Activated CD4-positive, alpha-beta T cell treated with anti-CD3 and anti-CD28 coated beads, Interleukin-2, amount 10 ng/mL, durations not matched to agents 7 days and 5 days (primary cell): Measurements from ENCODE around the gene IL16. TPM values are rescaled to one million over a fixed set of nuclear protein-coding genes. Genes with fewer than 3 reads are reported as not detected.

Experiments used
- CTCF ChIA-PET: fragments of 350-600 bp; sonication (Branson Sonifier 250); formaldehyde crosslinking; loops from one replicate; lab custom pipeline; 2021; ENCODE audit warnings: antibody characterized with exemption; lab: Charles Lee
- POLR2A ChIA-PET: fragments of 350-600 bp; sonication (Branson Sonifier 250); formaldehyde crosslinking; loops from one replicate; lab custom pipeline; 2021; ENCODE audit warnings: antibody characterized with exemption; lab: Charles Lee
- DNase-seq: peaks from one replicate; pipeline ENCODE4 v3.0.0-alpha.2; 2020
- H3K27ac Mint-ChIP-seq: one replicate; pipeline ENCODE4 v1.8.0; 2021; ENCODE audit warnings: mild to moderate bottlenecking, moderate library complexity, mixed read lengths
- H3K27me3 Mint-ChIP-seq: one replicate; pipeline ENCODE4 v1.8.0; 2021; ENCODE audit warnings: mixed read lengths
- H3K36me3 Mint-ChIP-seq: one replicate; pipeline ENCODE4 v1.8.0; 2021; ENCODE audit warnings: low read depth, mixed read lengths
- H3K4me1 Mint-ChIP-seq: one replicate; pipeline ENCODE4 v1.8.0; 2021; ENCODE audit warnings: mixed read lengths
- H3K4me3 Mint-ChIP-seq: one replicate; pipeline ENCODE4 v1.8.0; 2021; ENCODE audit warnings: mild to moderate bottlenecking, moderate library complexity, mixed read lengths
- H3K9me3 Mint-ChIP-seq: one replicate; pipeline ENCODE4 v1.8.0; 2021; ENCODE audit warnings: mixed read lengths
- total RNA-seq, 2 experiments: library from RNA; stranded (reverse); gene quantifications; one replicate each; pipeline ENCODE4 v1.2.3, GENCODE V29; 2021

IL16 gene
- total RNA-seq, 2 experiments from 2014 or later, result 239 to 242 TPM

GRCh38 chr15:81277851-81278250 is 81.2 kb downstream of the IL16 start:
- H3K4me1 Mint-ChIP-seq, result peaks cover 36% of the 10 kb centered on the region
- peaks cover 23% of the 10 kb centered on the region for H3K36me3 Mint-ChIP-seq
- ChIA-PET CTCF (interaction anchor here (0.5 to 1.2 kb wide), 5 partner anchors 12 to 565 kb away, joined by 3 to 4 read pairs (median 3); no protein-coding TSS in a partner anchor), POLR2A (no interaction called here)
- no peak overlapping the region for H3K4me3 Mint-ChIP-seq
- H3K9me3 Mint-ChIP-seq, result peaks cover 18% of the 10 kb centered on the region
- DNase-seq, result no peak
- H3K27me3 Mint-ChIP-seq, result no peaks in the 10 kb centered on the region
- H3K27ac Mint-ChIP-seq, result no peak overlapping the region

GRCh38 chr15:81278306-81279029 is 81.8 kb downstream of the IL16 start:
- DNase-seq, result no peak
- no peak overlapping the region for H3K4me3 Mint-ChIP-seq
- peaks cover 36% of the 10 kb centered on the region for H3K4me1 Mint-ChIP-seq
- peaks cover 18% of the 10 kb centered on the region for H3K9me3 Mint-ChIP-seq
- no peak overlapping the region for H3K27ac Mint-ChIP-seq
- H3K27me3 Mint-ChIP-seq, result no peaks in the 10 kb centered on the region
- CTCF ChIA-PET, result interaction anchor here (1.0 to 1.2 kb wide), 4 partner anchors 13 to 122 kb away, joined by 3 to 4 read pairs (median 4); no protein-coding TSS in a partner anchor
- POLR2A ChIA-PET, result no interaction called here
- peaks cover 23% of the 10 kb centered on the region for H3K36me3 Mint-ChIP-seq

- CTCF ChIA-PET, result interaction anchor here (0.7 to 2.0 kb wide), 6 partner anchors 12 to 25 kb away, joined by 3 to 11 read pairs (median 3); no protein-coding TSS in a partner anchor
- Mint-ChIP-seq H3K4me3 (no peak overlapping the region), H3K36me3 (peaks cover 23% of the 10 kb centered on the region), H3K9me3 (peaks cover 18% of the 10 kb centered on the region), H3K27me3 (no peaks in the 10 kb centered on the region), H3K27ac (no peak overlapping the region), H3K4me1 (peaks cover 37% of the 10 kb centered on the region)
- no peak for DNase-seq
- POLR2A ChIA-PET, result no interaction called here
These were observed 83.2 kb downstream of the IL16 start for GRCh38 chr15:81279621-81280485.

- H3K27me3 Mint-ChIP-seq, result no peaks in the 10 kb centered on the region
- peaks cover 18% of the 10 kb centered on the region for H3K9me3 Mint-ChIP-seq
- POLR2A ChIA-PET, result no interaction called here
- peak overlapping the region; percentile 5 for H3K27ac Mint-ChIP-seq
- no peak overlapping the region for H3K4me3 Mint-ChIP-seq
- peaks cover 37% of the 10 kb centered on the region for H3K4me1 Mint-ChIP-seq
- peaks cover 23% of the 10 kb centered on the region for H3K36me3 Mint-ChIP-seq
- CTCF ChIA-PET, result interaction anchor here (0.7 to 2.5 kb wide), 6 partner anchors 11 to 24 kb away, joined by 3 to 16 read pairs (median 3); no protein-coding TSS in a partner anchor
- DNase-seq, result no peak
These were observed 84.2 kb downstream of the IL16 start for GRCh38 chr15:81280696-81281455.

- Mint-ChIP-seq H3K27me3 (no peaks in the 10 kb centered on the region), H3K36me3 (peaks cover 24% of the 10 kb centered on the region), H3K9me3 (peaks cover 21% of the 10 kb centered on the region), H3K4me3 (no peak overlapping the region), H3K27ac (peak overlapping the region; percentile 5), H3K4me1 (peaks cover 37% of the 10 kb centered on the region)
- DNase-seq, result no peak
- ChIA-PET CTCF (interaction anchor here (2.0 to 2.5 kb wide), 2 partner anchors 12 to 15 kb away, joined by 11 to 16 read pairs; no protein-coding TSS in a partner anchor), POLR2A (no interaction called here)
These were observed 84.7 kb downstream of the IL16 start for GRCh38 chr15:81281456-81281735.

- H3K36me3 Mint-ChIP-seq, result peaks cover 23% of the 10 kb centered on the region
- POLR2A ChIA-PET, result no interaction called here
- H3K4me1 Mint-ChIP-seq, result peaks cover 41% of the 10 kb centered on the region
- no peaks in the 10 kb centered on the region for H3K27me3 Mint-ChIP-seq
- H3K9me3 Mint-ChIP-seq, result peaks cover 18% of the 10 kb centered on the region
- CTCF ChIA-PET, result interaction anchor here (1.2 to 2.5 kb wide), 4 partner anchors 11 to 29 kb away, joined by 3 to 16 read pairs (median 4); no protein-coding TSS in a partner anchor
- no peak overlapping the region for H3K4me3 Mint-ChIP-seq
- no peak for DNase-seq
- no peak overlapping the region for H3K27ac Mint-ChIP-seq
These were observed 85.3 kb downstream of the IL16 start for GRCh38 chr15:81281766-81282605.

- H3K27me3 Mint-ChIP-seq, result no peaks in the 10 kb centered on the region
- peaks cover 47% of the 10 kb centered on the region for H3K4me1 Mint-ChIP-seq
These were observed 85.9 kb downstream of the IL16 start for GRCh38 chr15:81282606-81282895.

GRCh38 chr15:81282911-81283310 is 86.2 kb downstream of the IL16 start:
- no peaks in the 10 kb centered on the region for H3K27me3 Mint-ChIP-seq
- peaks cover 23% of the 10 kb centered on the region for H3K36me3 Mint-ChIP-seq
- POLR2A ChIA-PET, result no interaction called here

More at GRCh38 chr15:81282606-81282895, 85.9 kb downstream of the IL16 start:
- POLR2A ChIA-PET, result no interaction called here
- Mint-ChIP-seq H3K9me3 (peaks cover 17% of the 10 kb centered on the region), H3K36me3 (peaks cover 22% of the 10 kb centered on the region), H3K27ac (no peak overlapping the region), H3K4me3 (no peak overlapping the region)
- DNase-seq, result no peak
- CTCF ChIA-PET, result interaction anchor here (0.9 to 2.5 kb wide), 5 partner anchors 10 to 119 kb away, joined by 3 to 16 read pairs (median 3); no protein-coding TSS in a partner anchor

GRCh38 chr15:81284256-81285031 is 87.8 kb downstream of the IL16 start:
- no peaks in the 10 kb centered on the region for H3K27me3 Mint-ChIP-seq
- DNase-seq, result no peak
- ChIA-PET POLR2A (no interaction called here), CTCF (interaction anchor here (0.6 kb wide), 1 partner anchor 107 kb away, joined by 4 read pairs; no protein-coding TSS in a partner anchor)
- H3K9me3 Mint-ChIP-seq, result peaks cover 11% of the 10 kb centered on the region
- no peak overlapping the region for H3K4me3 Mint-ChIP-seq
- peaks cover 57% of the 10 kb centered on the region for H3K4me1 Mint-ChIP-seq
- peaks cover 17% of the 10 kb centered on the region for H3K36me3 Mint-ChIP-seq
- no peak overlapping the region for H3K27ac Mint-ChIP-seq

More at GRCh38 chr15:81282911-81283310, 86.2 kb downstream of the IL16 start:
- peaks cover 50% of the 10 kb centered on the region for H3K4me1 Mint-ChIP-seq
- H3K27ac Mint-ChIP-seq, result no peak overlapping the region
- CTCF ChIA-PET, result interaction anchor here (0.6 to 2.5 kb wide), 6 partner anchors 10 to 1906 kb away, joined by 3 to 16 read pairs (median 4); no protein-coding TSS in a partner anchor
- H3K9me3 Mint-ChIP-seq, result peaks cover 14% of the 10 kb centered on the region
- no peak overlapping the region for H3K4me3 Mint-ChIP-seq
- no peak for DNase-seq

- CTCF ChIA-PET, result interaction anchor here (3.0 kb wide), 1 partner anchor 11 kb away, joined by 16 read pairs; no protein-coding TSS in a partner anchor
- H3K4me1 Mint-ChIP-seq, result peaks cover 63% of the 10 kb centered on the region
- H3K27me3 Mint-ChIP-seq, result no peaks in the 10 kb centered on the region
- no peak overlapping the region for H3K27ac Mint-ChIP-seq
- no peak overlapping the region for H3K4me3 Mint-ChIP-seq
- H3K9me3 Mint-ChIP-seq, result peaks cover 11% of the 10 kb centered on the region
- no peak for DNase-seq
- H3K36me3 Mint-ChIP-seq, result peaks cover 17% of the 10 kb centered on the region
- POLR2A ChIA-PET, result no interaction called here
These were observed 88.8 kb downstream of the IL16 start for GRCh38 chr15:81285461-81285860.

GRCh38 chr15:81286621-81287121 is 90.0 kb downstream of the IL16 start:
- CTCF ChIA-PET, result interaction anchor here (0.6 to 3.0 kb wide), 5 partner anchors 9 to 39 kb away, joined by 3 to 16 read pairs (median 6); no protein-coding TSS in a partner anchor
- Mint-ChIP-seq H3K36me3 (peaks cover 19% of the 10 kb centered on the region), H3K27me3 (no peaks in the 10 kb centered on the region), H3K9me3 (peaks cover 11% of the 10 kb centered on the region), H3K4me1 (peaks cover 66% of the 10 kb centered on the region), H3K27ac (peak overlapping the region; percentile 87), H3K4me3 (peak overlapping the region; percentile 25)
- POLR2A ChIA-PET, result no interaction called here
- no peak for DNase-seq
